ENCODE measurements around the gene ZNF71. TPM values are rescaled to one million over a fixed set of nuclear protein-coding genes. Genes with fewer than 3 reads are reported as not detected.

ZNF71 gene
- total RNA-seq, 1 experiment from 2014 or later, result 8.0 TPM

DNA sequence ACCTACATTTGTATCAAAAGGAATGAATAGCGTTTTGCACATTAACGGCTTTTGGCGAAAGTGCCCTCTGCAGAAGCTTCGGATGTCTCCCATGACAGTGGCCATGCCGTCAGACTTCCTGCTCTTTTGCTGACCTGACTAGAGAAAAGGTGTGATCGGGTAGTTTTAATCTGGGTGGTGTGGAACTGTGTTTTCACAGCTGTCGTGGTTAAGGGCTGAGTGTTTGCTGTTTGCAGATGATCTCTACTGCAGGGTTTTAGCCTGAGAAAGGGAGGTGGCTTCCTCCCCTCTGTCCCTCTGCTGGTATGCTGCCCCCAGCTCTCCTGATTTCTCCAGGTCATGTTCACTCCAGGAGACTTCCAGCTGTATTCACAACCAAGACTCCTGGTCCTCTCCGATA, 22.4 kb downstream of the ZNF71 start (continued):
- TF ChIP-seq, protein P1, sequence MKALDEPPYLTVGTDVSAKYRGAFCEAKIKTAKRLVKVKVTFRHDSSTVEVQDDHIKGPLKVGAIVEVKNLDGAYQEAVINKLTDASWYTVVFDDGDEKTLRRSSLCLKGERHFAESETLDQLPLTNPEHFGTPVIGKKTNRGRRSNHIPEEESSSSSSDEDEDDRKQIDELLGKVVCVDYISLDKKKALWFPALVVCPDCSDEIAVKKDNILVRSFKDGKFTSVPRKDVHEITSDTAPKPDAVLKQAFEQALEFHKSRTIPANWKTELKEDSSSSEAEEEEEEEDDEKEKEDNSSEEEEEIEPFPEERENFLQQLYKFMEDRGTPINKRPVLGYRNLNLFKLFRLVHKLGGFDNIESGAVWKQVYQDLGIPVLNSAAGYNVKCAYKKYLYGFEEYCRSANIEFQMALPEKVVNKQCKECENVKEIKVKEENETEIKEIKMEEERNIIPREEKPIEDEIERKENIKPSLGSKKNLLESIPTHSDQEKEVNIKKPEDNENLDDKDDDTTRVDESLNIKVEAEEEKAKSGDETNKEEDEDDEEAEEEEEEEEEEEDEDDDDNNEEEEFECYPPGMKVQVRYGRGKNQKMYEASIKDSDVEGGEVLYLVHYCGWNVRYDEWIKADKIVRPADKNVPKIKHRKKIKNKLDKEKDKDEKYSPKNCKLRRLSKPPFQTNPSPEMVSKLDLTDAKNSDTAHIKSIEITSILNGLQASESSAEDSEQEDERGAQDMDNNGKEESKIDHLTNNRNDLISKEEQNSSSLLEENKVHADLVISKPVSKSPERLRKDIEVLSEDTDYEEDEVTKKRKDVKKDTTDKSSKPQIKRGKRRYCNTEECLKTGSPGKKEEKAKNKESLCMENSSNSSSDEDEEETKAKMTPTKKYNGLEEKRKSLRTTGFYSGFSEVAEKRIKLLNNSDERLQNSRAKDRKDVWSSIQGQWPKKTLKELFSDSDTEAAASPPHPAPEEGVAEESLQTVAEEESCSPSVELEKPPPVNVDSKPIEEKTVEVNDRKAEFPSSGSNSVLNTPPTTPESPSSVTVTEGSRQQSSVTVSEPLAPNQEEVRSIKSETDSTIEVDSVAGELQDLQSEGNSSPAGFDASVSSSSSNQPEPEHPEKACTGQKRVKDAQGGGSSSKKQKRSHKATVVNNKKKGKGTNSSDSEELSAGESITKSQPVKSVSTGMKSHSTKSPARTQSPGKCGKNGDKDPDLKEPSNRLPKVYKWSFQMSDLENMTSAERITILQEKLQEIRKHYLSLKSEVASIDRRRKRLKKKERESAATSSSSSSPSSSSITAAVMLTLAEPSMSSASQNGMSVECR (CRISPR knock-in tag; IDR thresholded peaks at IDR 0.05; ENCODE audit: borderline replicate concordance), result no peak
- TF ChIP-seq, protein P2, sequence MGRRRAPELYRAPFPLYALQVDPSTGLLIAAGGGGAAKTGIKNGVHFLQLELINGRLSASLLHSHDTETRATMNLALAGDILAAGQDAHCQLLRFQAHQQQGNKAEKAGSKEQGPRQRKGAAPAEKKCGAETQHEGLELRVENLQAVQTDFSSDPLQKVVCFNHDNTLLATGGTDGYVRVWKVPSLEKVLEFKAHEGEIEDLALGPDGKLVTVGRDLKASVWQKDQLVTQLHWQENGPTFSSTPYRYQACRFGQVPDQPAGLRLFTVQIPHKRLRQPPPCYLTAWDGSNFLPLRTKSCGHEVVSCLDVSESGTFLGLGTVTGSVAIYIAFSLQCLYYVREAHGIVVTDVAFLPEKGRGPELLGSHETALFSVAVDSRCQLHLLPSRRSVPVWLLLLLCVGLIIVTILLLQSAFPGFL (CRISPR knock-in tag; IDR thresholded peaks at IDR 0.05; ENCODE audit: borderline replicate concordance), result no peak
- no peak for TF ChIP-seq RORB (CRISPR knock-in tag; IDR thresholded peaks at IDR 0.05)
- TF ChIP-seq ESRRA (CRISPR knock-in tag; IDR thresholded peaks at IDR 0.05; ENCODE audit: borderline replicate concordance), result no peak

DNA sequence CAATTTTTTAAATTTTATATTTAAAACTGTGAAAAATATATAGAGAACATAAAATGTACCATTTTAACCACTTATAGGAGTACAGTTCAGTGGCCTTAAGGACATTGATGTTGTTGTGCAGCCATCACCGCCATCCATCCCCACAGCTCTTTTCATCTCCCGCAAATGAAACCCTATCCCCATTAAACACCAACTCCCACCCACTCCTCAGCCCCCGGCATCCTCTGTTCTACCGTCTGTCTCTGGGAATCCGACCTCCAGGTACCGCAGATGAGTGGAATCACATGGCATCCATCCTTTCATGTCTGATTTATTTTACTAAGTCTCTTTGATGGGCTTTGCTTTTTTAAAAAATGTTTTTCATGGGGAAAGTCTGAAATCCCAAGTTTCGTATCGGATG, 24.0 kb downstream of the ZNF71 start:
- no peak overlapping the region for H3K4me3 Mint-ChIP-seq
- no peak for ATAC-seq
- H3K27me3 Mint-ChIP-seq (ENCODE audit: low read depth), result peaks cover 9% of the 10 kb centered on the region; the same call in 1 of the 2 replicates
- H3K27ac Mint-ChIP-seq, result no peak overlapping the region
- peaks cover 91% of the 10 kb centered on the region for H3K36me3 Mint-ChIP-seq
- H3K9me3 Mint-ChIP-seq, result peaks cover 72% of the 10 kb centered on the region
- no peak for DNase-seq (ENCODE audit: low spot score)
- ChIA-PET POLR2A (no interaction called here), CTCF (no interaction called here)
- no peaks in the 10 kb centered on the region for H3K4me1 Mint-ChIP-seq
- no peak for TF ChIP-seq RELA (CRISPR knock-in tag; IDR thresholded peaks at IDR 0.05; ENCODE audit: borderline replicate concordance)
- no peak for TF ChIP-seq GRHL2 (CRISPR knock-in tag; IDR thresholded peaks at IDR 0.05; ENCODE audit: insufficient replicate concordance, severe bottlenecking)
- TF ChIP-seq OVOL2 (CRISPR knock-in tag; IDR thresholded peaks at IDR 0.05; ENCODE audit: borderline replicate concordance), result no peak
- TF ChIP-seq, protein P3, sequence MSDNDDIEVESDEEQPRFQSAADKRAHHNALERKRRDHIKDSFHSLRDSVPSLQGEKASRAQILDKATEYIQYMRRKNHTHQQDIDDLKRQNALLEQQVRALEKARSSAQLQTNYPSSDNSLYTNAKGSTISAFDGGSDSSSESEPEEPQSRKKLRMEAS (CRISPR knock-in tag; IDR thresholded peaks at IDR 0.05), result no peak
- TF ChIP-seq ZNF423 (CRISPR knock-in tag; IDR thresholded peaks at IDR 0.05), result no peak
- TF ChIP-seq, protein P2 (CRISPR knock-in tag; IDR thresholded peaks at IDR 0.05; ENCODE audit: borderline replicate concordance), result no peak

DNA sequence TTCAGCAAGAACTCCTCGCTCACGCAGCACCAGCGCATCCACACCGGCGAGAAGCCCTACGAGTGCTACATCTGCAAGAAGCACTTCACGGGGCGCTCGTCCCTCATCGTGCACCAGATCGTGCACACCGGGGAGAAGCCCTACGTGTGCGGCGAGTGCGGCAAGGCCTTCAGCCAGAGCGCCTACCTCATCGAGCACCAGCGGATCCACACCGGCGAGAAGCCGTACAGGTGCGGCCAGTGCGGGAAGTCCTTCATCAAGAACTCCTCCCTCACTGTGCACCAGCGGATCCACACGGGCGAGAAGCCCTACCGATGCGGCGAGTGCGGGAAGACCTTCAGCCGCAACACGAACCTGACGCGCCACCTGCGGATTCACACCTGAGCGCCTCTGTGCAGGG, 27.3 kb downstream of the ZNF71 start:
- Mint-ChIP-seq H3K36me3 (peaks cover 79% of the 10 kb centered on the region), H3K27ac (no peak overlapping the region), H3K27me3 (ENCODE audit: low read depth) (peaks cover 9% of the 10 kb centered on the region; the same call in 1 of the 2 replicates), H3K4me1 (no peaks in the 10 kb centered on the region), H3K9me3 (peaks cover 56% of the 10 kb centered on the region), H3K4me3 (no peak overlapping the region)
- CTCF ChIA-PET, result no interaction called here
- no peak for ATAC-seq
- TF ChIP-seq ZBTB21 (CRISPR knock-in tag; IDR thresholded peaks at IDR 0.05; ENCODE audit: borderline replicate concordance), result no peak
- TF ChIP-seq RORB (CRISPR knock-in tag; IDR thresholded peaks at IDR 0.05), result no peak
- POLR2A ChIA-PET, result no interaction called here
- DNase-seq (ENCODE audit: low spot score), result no peak

DNA sequence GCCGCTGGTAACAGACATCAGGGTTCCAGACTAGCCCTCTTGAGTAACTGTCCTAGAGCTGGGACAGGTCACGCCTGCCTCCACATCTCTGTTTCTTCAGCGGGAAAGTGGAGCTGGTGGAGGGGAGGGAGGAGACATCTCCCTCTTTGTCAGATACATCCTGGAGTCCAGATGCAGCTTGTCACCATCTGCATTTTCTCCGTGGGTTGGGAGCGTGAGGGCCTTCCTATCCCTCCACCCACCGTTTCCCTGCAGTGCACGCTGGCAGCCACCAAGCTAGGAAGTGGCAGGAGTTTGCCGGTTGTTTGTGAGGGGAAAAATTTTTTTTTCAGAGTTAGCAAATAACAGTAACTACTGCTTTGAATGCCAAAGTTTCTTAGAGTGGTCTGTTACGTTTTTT, 27.9 kb downstream of the ZNF71 start:
- H3K36me3 Mint-ChIP-seq, result peaks cover 78% of the 10 kb centered on the region
- H3K4me1 Mint-ChIP-seq, result no peaks in the 10 kb centered on the region
- H3K4me3 Mint-ChIP-seq, result no peak overlapping the region
- DNase-seq (ENCODE audit: low spot score), result no peak
- CTCF ChIA-PET, result no interaction called here
- H3K9me3 Mint-ChIP-seq, result peaks cover 56% of the 10 kb centered on the region
- POLR2A ChIA-PET, result no interaction called here
- peaks cover 6% of the 10 kb centered on the region; the same call in 1 of the 2 replicates for H3K27me3 Mint-ChIP-seq (ENCODE audit: low read depth)
- H3K27ac Mint-ChIP-seq, result no peak overlapping the region
- ATAC-seq, result no peak
- TF ChIP-seq ELF4 (CRISPR knock-in tag; IDR thresholded peaks at IDR 0.05; ENCODE audit: low read depth) (no peak), ESRRA (CRISPR knock-in tag; IDR thresholded peaks at IDR 0.05; ENCODE audit: borderline replicate concordance) (no peak), FOXJ3 (CRISPR knock-in tag; IDR thresholded peaks at IDR 0.05; ENCODE audit: borderline replicate concordance) (no peak), NR2C2 (CRISPR knock-in tag; IDR thresholded peaks at IDR 0.05) (no peak), RORB (CRISPR knock-in tag; IDR thresholded peaks at IDR 0.05) (no peak), SP1 (CRISPR knock-in tag; conservative IDR thresholded peaks at IDR 0.05) (no peak)
- TF ChIP-seq, protein P1 (CRISPR knock-in tag; IDR thresholded peaks at IDR 0.05; ENCODE audit: borderline replicate concordance), result no peak
- TF ChIP-seq, protein P4, sequence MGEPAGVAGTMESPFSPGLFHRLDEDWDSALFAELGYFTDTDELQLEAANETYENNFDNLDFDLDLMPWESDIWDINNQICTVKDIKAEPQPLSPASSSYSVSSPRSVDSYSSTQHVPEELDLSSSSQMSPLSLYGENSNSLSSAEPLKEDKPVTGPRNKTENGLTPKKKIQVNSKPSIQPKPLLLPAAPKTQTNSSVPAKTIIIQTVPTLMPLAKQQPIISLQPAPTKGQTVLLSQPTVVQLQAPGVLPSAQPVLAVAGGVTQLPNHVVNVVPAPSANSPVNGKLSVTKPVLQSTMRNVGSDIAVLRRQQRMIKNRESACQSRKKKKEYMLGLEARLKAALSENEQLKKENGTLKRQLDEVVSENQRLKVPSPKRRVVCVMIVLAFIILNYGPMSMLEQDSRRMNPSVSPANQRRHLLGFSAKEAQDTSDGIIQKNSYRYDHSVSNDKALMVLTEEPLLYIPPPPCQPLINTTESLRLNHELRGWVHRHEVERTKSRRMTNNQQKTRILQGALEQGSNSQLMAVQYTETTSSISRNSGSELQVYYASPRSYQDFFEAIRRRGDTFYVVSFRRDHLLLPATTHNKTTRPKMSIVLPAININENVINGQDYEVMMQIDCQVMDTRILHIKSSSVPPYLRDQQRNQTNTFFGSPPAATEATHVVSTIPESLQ (CRISPR knock-in tag; IDR thresholded peaks at IDR 0.05), result no peak

All from WTC11 (cell line).